K562 (cell line): ENCODE data around the gene PSMC3IP. TPM values are rescaled to one million over a fixed set of nuclear protein-coding genes. Genes with fewer than 3 reads are reported as not detected.

Source experiments
- ADNP ChIP-seq: fragments of 200-800 bp; sonication (Bioruptor generic); IDR thresholded peaks from 2 replicates; pipeline ENCODE4 v1.6.1; 2016; ENCODE audit warnings: missing genetic modification characterization, missing compliant biosample characterization
- CBX2 ChIP-seq: fragments of 200-600 bp; sonication (generic); IDR thresholded peaks from one replicate; pipeline ENCODE4 v1.6.1; 2012; ENCODE audit warnings: mild to moderate bottlenecking, low read length, inconsistent platforms; ENCODE audit not compliant: insufficient read depth, poor library complexity, severe bottlenecking
- CBX3 ChIP-seq, 2 experiments: IDR thresholded peaks; 1 replicate in 1 of 2; 2 replicates in 1 of 2; pipeline ENCODE4 v1.6.1; 2012; ENCODE audit warnings: inconsistent platforms in 2 of 2, low read length in 2 of 2, borderline replicate concordance in 1 of 2, control low read depth in 1 of 2
- CREM ChIP-seq: IDR thresholded peaks from 2 replicates; pipeline ENCODE4 v1.6.1; 2014; ENCODE audit warnings: antibody characterized with exemption, low read depth
- DNMT1 ChIP-seq: fragments of 450-650 bp; IDR thresholded peaks from 2 replicates; pipeline ENCODE4 v1.6.1; 2016; ENCODE audit warnings: antibody characterized with exemption, mild to moderate bottlenecking
- ETV5 ChIP-seq: sonication (generic); formaldehyde crosslinking; IDR thresholded peaks from 2 replicates; pipeline ENCODE4 v1.4.0; 2020; ENCODE audit warnings: low read depth, mild to moderate bottlenecking, missing genetic modification reagents
- FOXJ3 ChIP-seq: sonication (generic); formaldehyde crosslinking; IDR thresholded peaks from 2 replicates; pipeline ENCODE4 v1.4.0; 2020; ENCODE audit warnings: mild to moderate bottlenecking, missing genetic modification reagents
- POLR2AphosphoS5 ChIP-seq: IDR thresholded peaks from 2 replicates; pipeline ENCODE4 v1.6.1; 2011; ENCODE audit warnings: mild to moderate bottlenecking, low read depth, low read length, moderate library complexity; ENCODE audit not compliant: control insufficient read depth, insufficient read depth
- SRSF3 ChIP-seq: fragments of 200-400 bp; formaldehyde crosslinking; IDR thresholded peaks from 2 replicates; pipeline ENCODE4 v1.6.1; 2016; ENCODE audit warnings: mild to moderate bottlenecking, low read length, moderate library complexity; ENCODE audit not compliant: insufficient read depth
- TAF9B ChIP-seq: fragments of 450-650 bp; IDR thresholded peaks from 2 replicates; pipeline ENCODE4 v1.6.1; 2018; ENCODE audit warnings: mild to moderate bottlenecking; ENCODE audit not compliant: partially characterized antibody
- ZNF263 ChIP-seq: sonication (generic); formaldehyde crosslinking; IDR thresholded peaks from 2 replicates; pipeline ENCODE4 v1.8.0; 2022; ENCODE audit warnings: mild to moderate bottlenecking, missing genetic modification reagents, borderline replicate concordance
- ZNF41 ChIP-seq: fragments of 250-450 bp; sonication (Bioruptor Pico); conservative IDR thresholded peaks from 2 replicates; pipeline ENCODE4 v1.4.0; 2020; ENCODE audit warnings: mild to moderate bottlenecking
- ZNF444 ChIP-seq: fragments of 250-450 bp; sonication (Bioruptor Pico); IDR thresholded peaks from 2 replicates; pipeline ENCODE4 v1.4.0; 2020; ENCODE audit warnings: mild to moderate bottlenecking, moderate library complexity
- polyA plus RNA-seq, 8 experiments: library from polyadenylated mRNA; depleted of rRNA in 4 of 8; stranded (reverse) in 5 of 8; unstranded in 3 of 8; fragments of >200 nt; fragmentation: Nextera tagmentation in 2 of 8; fragmentation: Illumina TruSeq in 1 of 8; extraction: Ambion mirVana in 2 of 8; extraction: Trizol in 1 of 8; gene quantifications; 2 replicates each; pipeline versions ENCODE4 v1.2.1 to v1.2.3, GENCODE V29; 2011 to 2014; ENCODE audit warnings: inconsistent platforms in 1 of 8, missing spikeins in 1 of 8
- total RNA-seq, 7 experiments: library from RNA; depleted of rRNA in 6 of 7; stranded (reverse); fragments of >200 nt in 6 of 7; fragmentation: Illumina TruSeq in 2 of 7; extraction: Trizol in 2 of 7; gene quantifications; 2 replicates each; pipeline versions ENCODE4 v1.2.1 to v1.2.3, GENCODE V29; 2011 to 2021; ENCODE audit warnings: low replicate concordance in 1 of 7
- TF ChIP-seq, protein P1 (sequence below), 2 experiments: IDR thresholded peaks; 2 replicates each; pipeline ENCODE4 v1.6.1; 2011; ENCODE audit warnings: borderline replicate concordance in 1 of 2, control low read depth in 1 of 2, low read depth in 1 of 2, low read length in 1 of 2, mild to moderate bottlenecking in 1 of 2, mixed read lengths in 1 of 2, moderate library complexity in 1 of 2; ENCODE audit not compliant: insufficient read depth in 1 of 2, insufficient read length in 1 of 2, poor library complexity in 1 of 2, severe bottlenecking in 1 of 2; ENCODE audit errors: extremely low read depth in 1 of 2
- TF ChIP-seq, protein P2 (sequence below): fragments of 250-450 bp; sonication (Bioruptor Pico); IDR thresholded peaks from 2 replicates; pipeline ENCODE4 v1.5.0; 2021; ENCODE audit warnings: mild to moderate bottlenecking, borderline replicate concordance
- TF ChIP-seq, protein P3 (sequence below): fragments of 250-450 bp; sonication (Bioruptor Pico); IDR thresholded peaks from 2 replicates; pipeline ENCODE4 v1.8.0; 2022; ENCODE audit warnings: moderate library complexity, mild to moderate bottlenecking, inconsistent platforms
- TF ChIP-seq, protein P4 (sequence below): fragments of 250-450 bp; sonication (Bioruptor Pico); IDR thresholded peaks from 2 replicates; pipeline ENCODE4 v1.8.0; 2021; ENCODE audit warnings: moderate library complexity, mild to moderate bottlenecking, inconsistent platforms

The PSMC3IP gene
- total and polyA plus RNA-seq, 9 of the 15 experiments (the other 6 are each of a cell fraction or from before 2014, with no cell fraction given): 13.8 to 65.6 (median 32.8) TPM

DNA sequence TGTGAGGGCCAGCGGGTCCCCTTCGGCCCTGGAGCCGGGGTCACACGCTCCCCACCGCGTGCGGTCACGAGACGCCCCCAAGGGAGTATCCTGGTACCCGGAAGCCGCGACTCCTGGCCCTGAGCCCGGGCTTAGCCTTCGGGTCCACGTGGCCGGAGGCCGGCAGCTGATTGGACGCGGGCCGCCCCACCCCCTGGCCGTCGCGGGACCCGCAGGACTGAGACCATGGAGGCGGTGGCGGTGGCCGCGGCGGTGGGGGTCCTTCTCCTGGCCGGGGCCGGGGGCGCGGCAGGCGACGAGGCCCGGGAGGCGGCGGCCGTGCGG is 41.5 kb downstream of the PSMC3IP start, which contains the start of gene NAGLU (continued):
- TF ChIP-seq, protein P1, sequence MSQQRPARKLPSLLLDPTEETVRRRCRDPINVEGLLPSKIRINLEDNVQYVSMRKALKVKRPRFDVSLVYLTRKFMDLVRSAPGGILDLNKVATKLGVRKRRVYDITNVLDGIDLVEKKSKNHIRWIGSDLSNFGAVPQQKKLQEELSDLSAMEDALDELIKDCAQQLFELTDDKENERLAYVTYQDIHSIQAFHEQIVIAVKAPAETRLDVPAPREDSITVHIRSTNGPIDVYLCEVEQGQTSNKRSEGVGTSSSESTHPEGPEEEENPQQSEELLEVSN (IDR thresholded peaks at IDR 0.05; ENCODE audit: borderline replicate concordance in 1 of 2, extremely low read depth in 1 of 2, insufficient read depth in 1 of 2, insufficient read length in 1 of 2, low read depth in 1 of 2, low read length in 1 of 2, poor library complexity in 1 of 2, severe bottlenecking in 1 of 2): peak; percentile 42 to 88
- TF ChIP-seq CREM (peak; percentile 56; the same call in 1 of the 2 replicates), ZNF263 (CRISPR knock-in tag) (no peak), POLR2AphosphoS5 (peak; percentile 35; the same call in 1 of the 2 replicates), CBX3 (IDR thresholded peaks at IDR 0.05; ENCODE audit: borderline replicate concordance in 1 of 2, low read length in 2 of 2) (peak in 1 of 2 experiments; percentile 28; a peak in 1 of 3 replicates), ETV5 (CRISPR knock-in tag) (no peak), ZNF41 (CRISPR knock-in tag) (no peak), ZNF444 (CRISPR knock-in tag) (no peak), TAF9B (peak; percentile 30), SRSF3 (no peak), ADNP (tag) (no peak), CBX2 (no peak), DNMT1 (no peak), FOXJ3 (CRISPR knock-in tag) (no peak)
- TF ChIP-seq, protein P2, sequence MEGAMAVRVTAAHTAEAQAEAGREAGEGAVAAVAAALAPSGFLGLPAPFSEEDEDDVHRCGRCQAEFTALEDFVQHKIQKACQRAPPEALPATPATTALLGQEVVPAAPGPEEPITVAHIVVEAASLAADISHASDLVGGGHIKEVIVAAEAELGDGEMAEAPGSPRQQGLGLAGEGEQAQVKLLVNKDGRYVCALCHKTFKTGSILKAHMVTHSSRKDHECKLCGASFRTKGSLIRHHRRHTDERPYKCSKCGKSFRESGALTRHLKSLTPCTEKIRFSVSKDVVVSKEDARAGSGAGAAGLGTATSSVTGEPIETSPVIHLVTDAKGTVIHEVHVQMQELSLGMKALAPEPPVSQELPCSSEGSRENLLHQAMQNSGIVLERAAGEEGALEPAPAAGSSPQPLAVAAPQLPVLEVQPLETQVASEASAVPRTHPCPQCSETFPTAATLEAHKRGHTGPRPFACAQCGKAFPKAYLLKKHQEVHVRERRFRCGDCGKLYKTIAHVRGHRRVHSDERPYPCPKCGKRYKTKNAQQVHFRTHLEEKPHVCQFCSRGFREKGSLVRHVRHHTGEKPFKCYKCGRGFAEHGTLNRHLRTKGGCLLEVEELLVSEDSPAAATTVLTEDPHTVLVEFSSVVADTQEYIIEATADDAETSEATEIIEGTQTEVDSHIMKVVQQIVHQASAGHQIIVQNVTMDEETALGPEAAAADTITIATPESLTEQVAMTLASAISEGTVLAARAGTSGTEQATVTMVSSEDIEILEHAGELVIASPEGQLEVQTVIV (CRISPR knock-in tag): no peak
- TF ChIP-seq, protein P3, sequence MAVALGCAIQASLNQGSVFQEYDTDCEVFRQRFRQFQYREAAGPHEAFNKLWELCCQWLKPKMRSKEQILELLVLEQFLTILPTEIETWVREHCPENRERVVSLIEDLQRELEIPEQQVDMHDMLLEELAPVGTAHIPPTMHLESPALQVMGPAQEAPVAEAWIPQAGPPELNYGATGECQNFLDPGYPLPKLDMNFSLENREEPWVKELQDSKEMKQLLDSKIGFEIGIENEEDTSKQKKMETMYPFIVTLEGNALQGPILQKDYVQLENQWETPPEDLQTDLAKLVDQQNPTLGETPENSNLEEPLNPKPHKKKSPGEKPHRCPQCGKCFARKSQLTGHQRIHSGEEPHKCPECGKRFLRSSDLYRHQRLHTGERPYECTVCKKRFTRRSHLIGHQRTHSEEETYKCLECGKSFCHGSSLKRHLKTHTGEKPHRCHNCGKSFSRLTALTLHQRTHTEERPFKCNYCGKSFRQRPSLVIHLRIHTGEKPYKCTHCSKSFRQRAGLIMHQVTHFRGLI (CRISPR knock-in tag): no peak
- TF ChIP-seq, protein P4, sequence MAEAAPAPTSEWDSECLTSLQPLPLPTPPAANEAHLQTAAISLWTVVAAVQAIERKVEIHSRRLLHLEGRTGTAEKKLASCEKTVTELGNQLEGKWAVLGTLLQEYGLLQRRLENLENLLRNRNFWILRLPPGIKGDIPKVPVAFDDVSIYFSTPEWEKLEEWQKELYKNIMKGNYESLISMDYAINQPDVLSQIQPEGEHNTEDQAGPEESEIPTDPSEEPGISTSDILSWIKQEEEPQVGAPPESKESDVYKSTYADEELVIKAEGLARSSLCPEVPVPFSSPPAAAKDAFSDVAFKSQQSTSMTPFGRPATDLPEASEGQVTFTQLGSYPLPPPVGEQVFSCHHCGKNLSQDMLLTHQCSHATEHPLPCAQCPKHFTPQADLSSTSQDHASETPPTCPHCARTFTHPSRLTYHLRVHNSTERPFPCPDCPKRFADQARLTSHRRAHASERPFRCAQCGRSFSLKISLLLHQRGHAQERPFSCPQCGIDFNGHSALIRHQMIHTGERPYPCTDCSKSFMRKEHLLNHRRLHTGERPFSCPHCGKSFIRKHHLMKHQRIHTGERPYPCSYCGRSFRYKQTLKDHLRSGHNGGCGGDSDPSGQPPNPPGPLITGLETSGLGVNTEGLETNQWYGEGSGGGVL (CRISPR knock-in tag): no peak
